CD8-positive, alpha-beta memory T cell (primary cell): ENCODE measurements around the gene CTU2. TPM values are rescaled to one million over a fixed set of nuclear protein-coding genes. Genes with fewer than 3 reads are reported as not detected.

Experiments
- CTCF ChIA-PET: fragments of 350-600 bp; sonication (Branson Sonifier 250); formaldehyde crosslinking; loops from one replicate; lab custom pipeline; 2021; ENCODE audit warnings: antibody characterized with exemption; lab: Charles Lee
- POLR2A ChIA-PET: fragments of 350-600 bp; sonication (Branson Sonifier 250); formaldehyde crosslinking; loops from one replicate; lab custom pipeline; 2021; ENCODE audit warnings: antibody characterized with exemption; lab: Charles Lee
- DNase-seq, 5 donors: peaks; one replicate each; pipeline versions ENCODE4 v3.0.0 to v3.0.0-alpha.2; 2020 to 2022; ENCODE audit warnings: mixed read lengths in 1 of 5
- H3K27ac ChIP-seq: one replicate; pipeline ENCODE4 v1.7.0; 2013; ENCODE audit warnings: low read depth, mild to moderate bottlenecking, low read length, moderate library complexity
- H3K27me3 ChIP-seq: 2 replicates; pipeline ENCODE4 v1.7.0; 2013; ENCODE audit warnings: low read length, mild to moderate bottlenecking; ENCODE audit not compliant: insufficient read depth, poor library complexity, severe bottlenecking
- H3K36me3 ChIP-seq: 2 replicates; pipeline ENCODE4 v1.7.0; 2013; ENCODE audit warnings: mild to moderate bottlenecking, low read length, moderate library complexity; ENCODE audit not compliant: insufficient read depth
- H3K4me1 ChIP-seq: 2 replicates; pipeline ENCODE4 v1.7.0; 2013; ENCODE audit warnings: mild to moderate bottlenecking, low read length, moderate library complexity; ENCODE audit not compliant: insufficient read depth
- H3K4me3 ChIP-seq: 2 replicates; pipeline ENCODE4 v1.7.0; 2013; ENCODE audit warnings: mild to moderate bottlenecking, low read length
- H3K9me3 ChIP-seq: 2 replicates; pipeline ENCODE4 v1.7.0; 2013; ENCODE audit warnings: mild to moderate bottlenecking, low read length
- H3K27ac Mint-ChIP-seq, 8 donors: one replicate each; pipeline ENCODE4 v1.8.0; 2020 to 2021; ENCODE audit warnings: mixed read lengths in 8 of 8, mild to moderate bottlenecking in 6 of 8, inconsistent platforms in 3 of 8, moderate library complexity in 3 of 8
- H3K27me3 Mint-ChIP-seq, 2 donors: one replicate each; pipeline ENCODE4 v1.8.0; 2020 to 2021; ENCODE audit warnings: mixed read lengths in 2 of 2, mild to moderate bottlenecking in 1 of 2, moderate library complexity in 1 of 2
- H3K36me3 Mint-ChIP-seq, 3 donors: one replicate each; pipeline ENCODE4 v1.8.0; 2020 to 2021; ENCODE audit warnings: mixed read lengths in 3 of 3, inconsistent platforms in 1 of 3, mild to moderate bottlenecking in 1 of 3
- H3K4me1 Mint-ChIP-seq, 3 donors: one replicate each; pipeline ENCODE4 v1.8.0; 2020 to 2021; ENCODE audit warnings: mixed read lengths in 3 of 3, inconsistent platforms in 1 of 3, mild to moderate bottlenecking in 1 of 3
- H3K4me3 Mint-ChIP-seq, 7 donors: one replicate each; pipeline ENCODE4 v1.8.0; 2020 to 2021; ENCODE audit warnings: mixed read lengths in 7 of 7, mild to moderate bottlenecking in 6 of 7, moderate library complexity in 4 of 7, inconsistent platforms in 2 of 7
- H3K9me3 Mint-ChIP-seq, 5 donors: one replicate each; pipeline ENCODE4 v1.8.0; 2020 to 2022; ENCODE audit warnings: mixed read lengths in 5 of 5, mild to moderate bottlenecking in 3 of 5, moderate library complexity in 2 of 5, inconsistent platforms in 1 of 5
- polyA plus RNA-seq: library from polyadenylated mRNA; unstranded; fragments of 300-500 nt; fragmentation: Illumina TruSeq; gene quantifications from one replicate; pipeline ENCODE4 v1.2.3, GENCODE V29; 2021
- total RNA-seq, 2 experiments: library from RNA; stranded (reverse); gene quantifications; one replicate each; pipeline ENCODE4 v1.2.3, GENCODE V29; 2021

Gene CTU2
- total and polyA plus RNA-seq, 3 experiments from 2014 or later = 21.6 to 69.0 (median 68.6) TPM

- no peaks in the 10 kb centered on the region for H3K9me3 Mint-ChIP-seq
- Histone ChIP-seq H3K9me3 (no peaks in the 10 kb centered on the region), H3K4me1 (peaks cover 10% of the 10 kb centered on the region), H3K27me3 (no peaks in the 10 kb centered on the region), H3K36me3 (peaks cover 7% of the 10 kb centered on the region), H3K27ac (no peak overlapping the region), H3K4me3 (no peak overlapping the region)
- H3K4me1 Mint-ChIP-seq = peaks cover 0 to 8% (median 0%) of the 10 kb centered on the region in 3 donors
- H3K27ac Mint-ChIP-seq = no peak overlapping the region
- no peak for DNase-seq
- no peak overlapping the region for H3K4me3 Mint-ChIP-seq
- ChIA-PET CTCF (interaction anchor here (1.2 to 4.1 kb wide), 20 partner anchors 10 to 552 kb away, joined by 3 to 43 read pairs (median 8); partner anchors contain the start of genes ACSF3, APRT, GALNS and TRAPPC2L), POLR2A (interaction anchor here (1.5 kb wide), 1 partner anchor 48 kb away, joined by 5 read pairs; the partner anchor contains the start of gene PIEZO1)
- H3K36me3 Mint-ChIP-seq = peaks cover 0 to 50% (median 0%) of the 10 kb centered on the region in 3 donors
- H3K27me3 Mint-ChIP-seq = no peaks in the 10 kb centered on the region
These were observed 30.2 kb downstream of the CTU2 start for GRCh38 chr16:88736496-88736895.

GRCh38 chr16:88737298-88738150 is 31.2 kb downstream of the CTU2 start:
- CTCF ChIA-PET = interaction anchor here (0.6 to 4.1 kb wide), 53 partner anchors 9 to 551 kb away, joined by 3 to 43 read pairs (median 5); partner anchors contain the start of genes ACSF3, APRT, CDT1 and GALNS
- peaks cover 7% of the 10 kb centered on the region for H3K36me3 ChIP-seq
- H3K9me3 ChIP-seq = no peaks in the 10 kb centered on the region
- POLR2A ChIA-PET = interaction anchor here (0.5 to 1.5 kb wide), 6 partner anchors 36 to 120 kb away, joined by 3 to 9 read pairs (median 4); partner anchors contain the start of gene PIEZO1
- Mint-ChIP-seq H3K36me3 (peaks cover 0 to 43% (median 0%) of the 10 kb centered on the region in 3 donors), H3K4me3 (no peak overlapping the region), H3K9me3 (no peaks in the 10 kb centered on the region), H3K4me1 (peaks cover 0 to 8% (median 0%) of the 10 kb centered on the region in 3 donors), H3K27ac (peak overlapping the region in 2 of 8 donors; percentile 17 to 47), H3K27me3 (no peaks in the 10 kb centered on the region)
- H3K27ac ChIP-seq = no peak overlapping the region
- peak; percentile 51 to 86 (median 73) for DNase-seq
- peaks cover 10% of the 10 kb centered on the region for H3K4me1 ChIP-seq
- no peaks in the 10 kb centered on the region for H3K27me3 ChIP-seq
- H3K4me3 ChIP-seq = no peak overlapping the region

GRCh38 chr16:88738151-88739084 is 32.1 kb downstream of the CTU2 start:
- H3K27ac ChIP-seq = no peak overlapping the region
- no peak for DNase-seq
- no peaks in the 10 kb centered on the region for H3K9me3 Mint-ChIP-seq
- H3K27ac Mint-ChIP-seq = peak overlapping the region in 2 of 8 donors; percentile 29 to 60
- H3K36me3 Mint-ChIP-seq = peaks cover 0 to 40% (median 0%) of the 10 kb centered on the region in 3 donors
- no peaks in the 10 kb centered on the region for H3K27me3 ChIP-seq
- H3K9me3 ChIP-seq = no peaks in the 10 kb centered on the region
- peaks cover 0 to 10% (median 1%) of the 10 kb centered on the region in 3 donors for H3K4me1 Mint-ChIP-seq
- H3K27me3 Mint-ChIP-seq = no peaks in the 10 kb centered on the region
- CTCF ChIA-PET = interaction anchor here (0.7 to 4.1 kb wide), 26 partner anchors 8 to 480 kb away, joined by 3 to 43 read pairs (median 6); partner anchors contain the start of genes APRT, CDT1, GALNS and TRAPPC2L
- H3K4me3 ChIP-seq = no peak overlapping the region
- peaks cover 13% of the 10 kb centered on the region for H3K4me1 ChIP-seq
- peak overlapping the region in 1 of 7 donors; percentile 32 for H3K4me3 Mint-ChIP-seq
- H3K36me3 ChIP-seq = peaks cover 7% of the 10 kb centered on the region
- POLR2A ChIA-PET = interaction anchor here (1.2 to 1.5 kb wide), 2 partner anchors 42 to 46 kb away, joined by 5 read pairs; partner anchors contain the start of gene PIEZO1

- Mint-ChIP-seq H3K27me3 (no peaks in the 10 kb centered on the region), H3K9me3 (no peaks in the 10 kb centered on the region), H3K4me1 (peaks cover 7 to 20% (median 9%) of the 10 kb centered on the region in 3 donors), H3K4me3 (no peak overlapping the region), H3K36me3 (peaks cover 0 to 35% (median 0%) of the 10 kb centered on the region in 3 donors), H3K27ac (peak overlapping the region in 1 of 8 donors; percentile 79)
- Histone ChIP-seq H3K4me3 (no peak overlapping the region), H3K27ac (no peak overlapping the region), H3K9me3 (no peaks in the 10 kb centered on the region), H3K36me3 (peaks cover 7% of the 10 kb centered on the region), H3K27me3 (no peaks in the 10 kb centered on the region), H3K4me1 (peaks cover 23% of the 10 kb centered on the region)
- no peak for DNase-seq
- ChIA-PET POLR2A (no interaction called here), CTCF (interaction anchor here (1.0 kb wide), 1 partner anchor 477 kb away, joined by 3 read pairs; no protein-coding TSS in a partner anchor)
These were observed 33.1 kb downstream of the CTU2 start for GRCh38 chr16:88739139-88739976.

- ChIA-PET POLR2A (interaction anchor here (1.0 kb wide), 1 partner anchor 47 kb away, joined by 3 read pairs; no protein-coding TSS in a partner anchor), CTCF (interaction anchor here (0.8 to 0.9 kb wide), 2 partner anchors 24 to 27 kb away, joined by 3 to 4 read pairs; no protein-coding TSS in a partner anchor)
- Histone ChIP-seq H3K4me3 (no peak overlapping the region), H3K27me3 (no peaks in the 10 kb centered on the region), H3K4me1 (peaks cover 31% of the 10 kb centered on the region), H3K27ac (no peak overlapping the region), H3K9me3 (no peaks in the 10 kb centered on the region), H3K36me3 (peaks cover 7% of the 10 kb centered on the region)
- Mint-ChIP-seq H3K4me3 (no peak overlapping the region), H3K27ac (no peak overlapping the region), H3K9me3 (no peaks in the 10 kb centered on the region), H3K36me3 (peaks cover 0 to 29% (median 0%) of the 10 kb centered on the region in 3 donors), H3K4me1 (peaks cover 7 to 25% (median 9%) of the 10 kb centered on the region in 3 donors), H3K27me3 (no peaks in the 10 kb centered on the region)
- DNase-seq = no peak
These were observed 33.8 kb downstream of the CTU2 start for GRCh38 chr16:88739977-88740726.

- Mint-ChIP-seq H3K9me3 (no peaks in the 10 kb centered on the region), H3K27me3 (no peaks in the 10 kb centered on the region), H3K36me3 (peaks cover 0 to 25% (median 0%) of the 10 kb centered on the region in 3 donors), H3K4me1 (peaks cover 12 to 30% (median 13%) of the 10 kb centered on the region in 3 donors), H3K4me3 (no peak overlapping the region), H3K27ac (no peak overlapping the region)
- H3K4me1 ChIP-seq = peaks cover 34% of the 10 kb centered on the region
- H3K9me3 ChIP-seq = no peaks in the 10 kb centered on the region
- ChIA-PET CTCF (interaction anchor here (0.8 to 0.9 kb wide), 2 partner anchors 24 to 27 kb away, joined by 3 to 4 read pairs; no protein-coding TSS in a partner anchor), POLR2A (interaction anchor here (1.0 kb wide), 1 partner anchor 47 kb away, joined by 3 read pairs; no protein-coding TSS in a partner anchor)
- no peak for DNase-seq
- no peaks in the 10 kb centered on the region for H3K27me3 ChIP-seq
- no peak overlapping the region for H3K4me3 ChIP-seq
- no peak overlapping the region for H3K27ac ChIP-seq
- H3K36me3 ChIP-seq = peaks cover 3% of the 10 kb centered on the region
These were observed 34.4 kb downstream of the CTU2 start for GRCh38 chr16:88740727-88741055.
